ENCODE measurements around the gene BAIAP2. TPM values are rescaled to one million over a fixed set of nuclear protein-coding genes. Genes with fewer than 3 reads are reported as not detected.

BAIAP2 gene
- polyA plus RNA-seq, 1 experiment: 9.6 TPM

- TF ChIP-seq CTCF (IDR thresholded peaks at IDR 0.05; ENCODE audit: low read depth, low read length): no peak
- Histone ChIP-seq H3K27me3 (ENCODE audit: control insufficient read depth, insufficient read depth, low read length) (peaks cover 16% of the 10 kb centered on the region), H3K27ac (ENCODE audit: low read depth, low read length) (no peak overlapping the region), H3K9me3 (ENCODE audit: control insufficient read depth, insufficient read depth, low read length) (peaks cover 4% of the 10 kb centered on the region; the same call in 1 of the 2 replicates), H3K4me3 (ENCODE audit: low read depth, low read length) (no peak overlapping the region)
- DNase-seq (ENCODE audit: low read depth, low spot score): no peak
- CTCF ChIA-PET: no interaction called here
- POLR2A ChIA-PET: no interaction called here
These were observed 34.2 kb upstream of the BAIAP2 start for GRCh38 chr17:81000631-81001357.

GRCh38 chr17:81002013-81002384 lies 33.0 kb upstream of the BAIAP2 start:
- Histone ChIP-seq H3K27ac (ENCODE audit: low read depth, low read length) (no peak overlapping the region), H3K9me3 (ENCODE audit: control insufficient read depth, insufficient read depth, low read length) (peaks cover 4% of the 10 kb centered on the region; the same call in 1 of the 2 replicates), H3K4me3 (ENCODE audit: low read depth, low read length) (no peak overlapping the region), H3K27me3 (ENCODE audit: control insufficient read depth, insufficient read depth, low read length) (peaks cover 24% of the 10 kb centered on the region)
- DNase-seq (ENCODE audit: low read depth, low spot score): no peak
- CTCF ChIA-PET: no interaction called here
- POLR2A ChIA-PET: no interaction called here
- no peak for TF ChIP-seq CTCF (IDR thresholded peaks at IDR 0.05; ENCODE audit: low read depth, low read length)

- Histone ChIP-seq H3K9me3 (ENCODE audit: control insufficient read depth, insufficient read depth, low read length) (peaks cover 4% of the 10 kb centered on the region; the same call in 1 of the 2 replicates), H3K27me3 (ENCODE audit: control insufficient read depth, insufficient read depth, low read length) (peaks cover 24% of the 10 kb centered on the region), H3K4me3 (ENCODE audit: low read depth, low read length) (no peak overlapping the region), H3K27ac (ENCODE audit: low read depth, low read length) (no peak overlapping the region)
- POLR2A ChIA-PET: no interaction called here
- no peak for DNase-seq (ENCODE audit: low read depth, low spot score)
- CTCF ChIA-PET: no interaction called here
- TF ChIP-seq CTCF (IDR thresholded peaks at IDR 0.05; ENCODE audit: low read depth, low read length): no peak
These were observed 32.3 kb upstream of the BAIAP2 start for GRCh38 chr17:81002409-81003361.

GRCh38 chr17:81003711-81004475 lies 31.1 kb upstream of the BAIAP2 start:
- CTCF ChIA-PET: interaction anchor here (0.7 kb wide), 1 partner anchor 94 kb away, joined by 3 read pairs; no protein-coding TSS in a partner anchor
- POLR2A ChIA-PET: no interaction called here
- Histone ChIP-seq H3K27me3 (ENCODE audit: control insufficient read depth, insufficient read depth, low read length) (peaks cover 26% of the 10 kb centered on the region), H3K4me3 (ENCODE audit: low read depth, low read length) (peak overlapping the region; percentile 38), H3K27ac (ENCODE audit: low read depth, low read length) (no peak overlapping the region), H3K9me3 (ENCODE audit: control insufficient read depth, insufficient read depth, low read length) (peaks cover 4% of the 10 kb centered on the region; the same call in 1 of the 2 replicates)
- TF ChIP-seq CTCF (IDR thresholded peaks at IDR 0.05; ENCODE audit: low read depth, low read length): no peak
- DNase-seq (ENCODE audit: low read depth, low spot score): no peak

Data from AG04450 (cell line).